NT2/D1 (cell line): ENCODE data around the gene PCCB.

Experiments
- SUZ12 ChIP-seq: IDR thresholded peaks from 2 replicates; pipeline ENCODE4 v1.6.1; 2011; ENCODE audit not compliant: insufficient read length, insufficient read depth; ENCODE audit errors: extremely low read depth
- ZNF274 ChIP-seq: IDR thresholded peaks from 2 replicates; pipeline ENCODE4 v1.6.1; 2011; ENCODE audit warnings: mild to moderate bottlenecking, low read depth, low read length

GRCh38 chr3:136249091-136249490, 1.0 kb upstream of the PCCB start:
- TF ChIP-seq ZNF274, result no peak
- TF ChIP-seq SUZ12, result no peak
